ENCODE results near the gene EPAS1.

DNA sequence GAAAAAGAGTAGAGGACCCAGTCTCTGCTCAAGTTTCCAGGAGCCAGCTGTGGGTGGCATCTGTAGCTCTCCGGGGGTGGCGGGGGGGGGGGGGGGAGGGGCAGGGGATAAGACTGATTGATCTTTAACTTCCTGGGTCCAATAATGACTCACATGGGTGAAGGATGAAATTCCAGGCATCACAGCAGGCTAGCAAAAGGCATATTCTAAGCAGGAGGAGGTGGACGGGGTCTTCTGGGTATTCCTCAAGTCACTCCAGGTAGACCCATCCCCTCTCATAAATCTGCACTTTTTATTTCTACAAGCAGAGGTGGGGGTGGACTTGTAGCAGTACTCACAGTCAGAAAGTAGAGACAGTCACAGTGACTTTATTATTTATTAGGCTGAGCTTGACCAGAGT lies 96.7 kb downstream of the EPAS1 start:
- TF ChIP-seq POLR2A (IDR thresholded peaks at IDR 0.05): no peak
- TF ChIP-seq, protein P1, sequence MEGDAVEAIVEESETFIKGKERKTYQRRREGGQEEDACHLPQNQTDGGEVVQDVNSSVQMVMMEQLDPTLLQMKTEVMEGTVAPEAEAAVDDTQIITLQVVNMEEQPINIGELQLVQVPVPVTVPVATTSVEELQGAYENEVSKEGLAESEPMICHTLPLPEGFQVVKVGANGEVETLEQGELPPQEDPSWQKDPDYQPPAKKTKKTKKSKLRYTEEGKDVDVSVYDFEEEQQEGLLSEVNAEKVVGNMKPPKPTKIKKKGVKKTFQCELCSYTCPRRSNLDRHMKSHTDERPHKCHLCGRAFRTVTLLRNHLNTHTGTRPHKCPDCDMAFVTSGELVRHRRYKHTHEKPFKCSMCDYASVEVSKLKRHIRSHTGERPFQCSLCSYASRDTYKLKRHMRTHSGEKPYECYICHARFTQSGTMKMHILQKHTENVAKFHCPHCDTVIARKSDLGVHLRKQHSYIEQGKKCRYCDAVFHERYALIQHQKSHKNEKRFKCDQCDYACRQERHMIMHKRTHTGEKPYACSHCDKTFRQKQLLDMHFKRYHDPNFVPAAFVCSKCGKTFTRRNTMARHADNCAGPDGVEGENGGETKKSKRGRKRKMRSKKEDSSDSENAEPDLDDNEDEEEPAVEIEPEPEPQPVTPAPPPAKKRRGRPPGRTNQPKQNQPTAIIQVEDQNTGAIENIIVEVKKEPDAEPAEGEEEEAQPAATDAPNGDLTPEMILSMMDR (IDR thresholded peaks at IDR 0.05): no peak
- TF ChIP-seq POLR2AphosphoS5 (IDR thresholded peaks at IDR 0.05): no peak
- no peak for TF ChIP-seq EP300 (IDR thresholded peaks at IDR 0.05)
